ENCODE results near the gene GCDH.
"Not testable (repeated sequence)": the region's sequence is repeated elsewhere in the genome, so short reads cannot be mapped to it uniquely, and the experiment has no call there.

GCDH gene

GRCh38 chr19:12872941-12873890 is 17.7 kb upstream of the GCDH start:
- DNase-seq (ENCODE audit: low read depth in 2 of 2), result peak; percentile 54 to 76

GRCh38 chr19:12873891-12874745 is 16.8 kb upstream of the GCDH start:
- no peak for DNase-seq (ENCODE audit: low read depth in 2 of 2)

DNA sequence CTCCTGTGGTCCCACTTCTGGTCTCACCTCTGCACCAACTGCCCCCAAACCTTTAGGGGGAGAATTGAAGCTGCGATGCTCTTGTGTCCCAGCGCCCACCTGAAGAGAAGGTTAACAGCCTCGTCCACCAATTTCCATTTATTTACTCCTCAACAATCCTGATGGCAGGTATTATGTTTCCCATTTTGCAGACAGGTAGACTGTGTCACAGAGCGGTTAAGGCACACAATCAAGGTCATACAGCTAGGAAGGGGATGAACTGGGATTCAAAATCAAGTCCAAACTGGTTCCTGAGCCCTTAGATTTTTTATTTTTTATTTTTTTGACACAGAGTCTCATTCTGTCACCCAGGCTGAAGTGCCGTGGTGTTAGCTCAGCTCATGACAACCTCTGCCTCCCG is 15.9 kb upstream of the GCDH start:
- no peak for DNase-seq (ENCODE audit: low read depth in 2 of 2)

DNA sequence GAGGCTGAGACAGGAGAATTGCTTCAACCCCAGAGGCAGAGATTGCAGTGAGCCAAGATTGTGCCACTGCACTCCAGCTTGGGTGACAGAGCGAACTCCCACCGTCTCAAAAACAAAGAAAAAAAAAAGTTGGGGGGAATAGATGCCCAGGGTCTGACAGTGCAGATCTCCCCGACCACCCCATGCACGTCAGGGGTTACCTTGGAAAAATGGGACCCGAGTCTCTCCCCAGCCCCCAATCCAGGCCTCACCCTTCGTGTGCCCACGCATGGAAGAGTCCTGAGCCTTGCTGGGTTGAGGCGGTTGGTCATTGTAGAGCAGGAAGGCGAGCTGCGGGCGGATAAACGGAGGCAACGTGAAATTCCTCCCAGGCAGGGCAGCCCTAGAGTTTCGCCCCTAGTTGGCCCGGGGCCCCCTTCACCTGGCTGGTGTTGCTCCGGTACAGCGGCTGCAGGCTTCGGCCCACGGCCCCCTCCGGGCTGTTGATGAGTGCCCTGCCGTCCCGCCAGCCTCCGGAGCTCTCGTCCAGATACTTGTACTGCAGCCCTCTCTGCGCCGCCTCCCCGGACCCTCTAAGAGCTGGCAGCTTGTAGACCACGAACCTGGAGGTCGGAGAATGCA is 10.3 kb upstream of the GCDH start:
- DNase-seq (ENCODE audit: low read depth in 2 of 2), result no peak

DNA sequence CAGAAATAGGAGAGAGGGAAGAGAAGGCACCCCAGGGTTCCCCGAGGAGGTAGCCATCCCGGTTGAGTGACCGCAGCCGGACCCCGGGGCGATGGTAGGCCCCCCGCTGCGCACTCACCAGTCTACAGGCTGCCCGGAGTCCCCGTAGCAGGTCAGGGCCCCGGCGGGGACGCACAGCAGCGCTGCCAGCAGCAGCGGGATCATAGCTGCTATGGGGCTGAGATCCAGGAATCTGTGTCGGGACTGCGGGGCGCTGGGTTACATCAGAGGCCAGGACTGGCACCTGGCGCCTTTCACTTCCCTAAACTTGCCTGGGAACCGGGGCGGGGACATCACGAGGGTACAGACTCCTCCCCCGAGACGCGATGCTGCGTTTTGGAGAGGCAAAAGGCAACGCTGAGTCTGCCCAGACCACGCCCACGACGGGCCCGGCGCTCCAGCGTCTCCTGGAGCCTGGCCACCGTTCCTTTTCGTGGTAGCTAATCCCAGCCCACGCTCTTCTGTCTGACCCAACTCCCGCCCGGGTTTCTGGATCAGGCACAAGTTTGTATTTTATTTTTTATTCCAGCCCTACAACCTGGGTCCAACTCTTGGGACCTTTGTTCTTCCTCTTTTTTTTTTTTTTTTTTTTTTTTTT is 9.7 kb upstream of the GCDH start, which contains the start of gene DNASE2:
Gene DNASE2, minus strand, starts transcription at position 278 of the 637 bp plus-strand sequence. Its CDS starts 74 bp downstream, at position 204.
- DNase-seq (ENCODE audit: low read depth in 2 of 2), result peak; percentile 84 to 92

DNA sequence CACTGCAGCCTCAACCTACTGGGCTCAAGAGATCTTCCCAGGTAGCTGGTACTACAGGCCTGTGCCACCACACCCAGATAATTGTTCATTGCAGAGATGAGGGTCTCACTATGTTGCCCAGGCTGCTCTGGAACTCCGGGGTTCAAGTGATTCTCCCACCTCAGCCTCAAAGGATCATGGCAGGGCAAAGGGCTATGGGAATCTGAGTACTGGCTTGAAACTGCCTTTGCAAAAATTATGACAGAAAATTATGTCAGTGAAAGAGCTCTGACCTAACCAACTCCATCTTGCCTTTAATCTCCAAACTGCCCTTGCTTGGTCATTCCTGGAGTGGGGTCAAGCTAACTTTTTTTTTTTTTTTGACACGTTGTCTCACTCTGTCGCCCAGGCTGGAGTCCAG is 8.4 kb upstream of the GCDH start:
- DNase-seq (ENCODE audit: low read depth in 2 of 2), result no peak

DNA sequence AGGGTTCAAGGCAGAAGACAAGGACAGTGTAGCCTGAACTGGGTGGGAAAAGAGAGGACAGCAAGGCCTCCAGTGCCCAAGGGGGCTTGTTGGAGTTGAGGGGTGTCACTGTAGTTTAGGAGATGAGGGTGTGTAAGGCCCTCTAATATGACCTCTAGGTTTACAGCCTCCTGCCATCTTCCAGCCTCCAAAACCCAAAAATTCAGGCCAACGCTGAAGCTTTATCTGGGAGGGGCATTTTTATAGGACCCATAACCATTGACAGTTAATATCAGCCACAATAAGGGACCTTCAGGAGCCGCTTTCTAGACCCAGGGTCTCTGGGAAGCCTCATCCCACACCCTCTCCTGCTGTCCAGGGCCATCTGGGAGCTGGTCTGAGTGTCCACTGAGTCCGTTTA is 6.8 kb upstream of the GCDH start:
- no peak for DNase-seq (ENCODE audit: low read depth in 2 of 2)

GRCh38 chr19:12884627-12884925 is 6.4 kb upstream of the GCDH start:
- DNase-seq (ENCODE audit: low read depth in 2 of 2), result no peak

- DNase-seq (ENCODE audit: low read depth in 2 of 2), result peak; percentile 91 to 94
Observed at GRCh38 chr19:12884926-12885748, 5.8 kb upstream of the GCDH start.

- DNase-seq (ENCODE audit: low read depth in 2 of 2), result no peak
Observed at GRCh38 chr19:12885749-12886650, 5.0 kb upstream of the GCDH start.

- no peak for DNase-seq (ENCODE audit: low read depth in 2 of 2)
Observed at GRCh38 chr19:12886651-12886968, 4.3 kb upstream of the GCDH start.

- no peak for DNase-seq (ENCODE audit: low read depth in 2 of 2)
Observed at GRCh38 chr19:12886969-12887747, 3.8 kb upstream of the GCDH start, which contains the start of gene KLF1. KLF1 (minus strand) TSS chr19:12887201; CDS start chr19:12887140, 61 bp downstream.

DNA sequence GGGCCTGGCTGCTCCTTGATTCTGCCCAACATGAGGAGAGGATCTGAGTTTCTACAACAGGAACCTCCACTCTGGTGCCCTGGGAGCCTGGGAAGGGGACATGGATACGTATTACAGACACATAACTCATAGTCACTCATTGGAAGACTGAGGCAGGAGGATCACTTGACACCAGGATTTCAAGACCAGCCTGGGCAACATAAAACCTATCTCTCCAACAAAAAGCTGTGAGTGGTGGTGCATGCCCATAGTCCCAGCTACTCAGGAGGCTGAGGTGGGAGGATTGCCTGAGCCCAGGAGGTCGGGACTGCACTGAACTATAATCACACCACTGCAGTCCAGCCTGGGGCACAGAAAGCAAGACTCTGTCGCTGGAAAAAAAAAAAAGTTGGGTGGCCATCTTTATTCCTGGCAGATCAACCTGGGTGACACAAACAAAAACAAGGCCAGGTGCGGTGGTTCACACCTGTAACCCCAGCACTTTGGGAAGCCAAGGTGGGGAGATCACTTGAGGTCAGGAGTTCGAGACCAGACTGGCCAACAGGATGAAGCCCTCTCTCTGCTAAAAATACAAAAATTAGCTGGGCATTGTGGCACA is 2.9 kb upstream of the GCDH start:
- no peak for DNase-seq (ENCODE audit: low read depth in 2 of 2)

- DNase-seq (ENCODE audit: low read depth in 2 of 2), result not testable (repeated sequence)
Observed at GRCh38 chr19:12890299-12890786, 617 bp upstream of the GCDH start.

- no peak for DNase-seq (ENCODE audit: low read depth in 2 of 2)
Observed at GRCh38 chr19:12891553-12892021, 627 bp downstream of the GCDH start.

DNA sequence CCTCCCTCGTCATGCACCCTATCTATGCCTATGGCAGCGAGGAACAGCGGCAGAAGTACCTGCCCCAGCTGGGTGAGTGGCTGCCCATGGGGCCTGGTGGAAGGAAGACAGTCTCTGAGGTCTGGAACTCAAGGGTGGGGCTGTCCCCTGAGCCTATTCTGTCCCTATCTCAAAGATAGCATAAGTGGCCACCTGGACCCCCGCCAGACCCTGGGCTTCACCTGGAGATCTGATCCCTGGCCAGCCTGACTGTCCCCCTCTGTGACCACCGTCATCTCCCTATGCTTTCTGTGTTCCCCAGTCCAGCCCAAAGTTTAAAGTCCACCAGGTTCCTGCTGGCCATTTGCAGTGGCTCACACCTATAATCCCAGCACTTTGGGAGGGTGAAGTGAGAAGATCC is 2.6 kb downstream of the GCDH start:
- DNase-seq (ENCODE audit: low read depth in 2 of 2), result no peak

GRCh38 chr19:12896460-12896859 is 5.5 kb downstream of the GCDH start:
- no peak for DNase-seq (ENCODE audit: low read depth in 2 of 2)

GRCh38 chr19:12899891-12900518 is 9.0 kb downstream of the GCDH start:
- no peak for DNase-seq (ENCODE audit: low read depth in 2 of 2)

Measured in stimulated activated CD4-positive, alpha-beta T cell treated with anti-CD3 and anti-CD28 coated beads, Interleukin-15, amount 100 ng/mL, for 48 hours (primary cell).